Right ventricle myocardium inferior (tissue), 1 donor: ENCODE data around the gene LRRC49. TPM values are rescaled to one million over a fixed set of nuclear protein-coding genes. Genes with fewer than 3 reads are reported as not detected.
"Not testable (repeated sequence)": the region's sequence is repeated elsewhere in the genome, so short reads cannot be mapped to it uniquely, and the experiment has no call there.

Experiments
- ATAC-seq: fragments of 200-7000 bp; cut with Tn5 transposase; one replicate; pipeline ENCODE4 v1.9.1; 2020; ENCODE audit warnings: mild to moderate bottlenecking, moderate library complexity
- DNase-seq: peaks from one replicate; pipeline ENCODE4 v3.0.0; 2021; ENCODE audit errors: missing footprints
- intact Hi-C: fragments of 100-400 bp; cut with DNase I; formaldehyde crosslinking; loops from one replicate; pipeline ENCODE4 v1.11.0; 2022
- total RNA-seq: library from RNA; stranded (reverse); fragmentation: NEBNext Ultra II Directional; extraction: Animal tissue kit (Norgen Biotek cat#: 25700); gene quantifications from one replicate; pipeline ENCODE4 v1.2.1, GENCODE V29; 2021
- donor health status: DM: no; HTN: yes; CAD: no; lungs with severe emphysema.

Gene LRRC49
- total RNA-seq, 1 donor from 2014 or later: 70.9 TPM

GRCh38 chr15:71013446-71013845, 120.8 kb downstream of the LRRC49 start:
- no peak for ATAC-seq
- intact Hi-C loops: loop anchor here (5.0 kb wide), 1 partner anchor 89 kb away; no protein-coding TSS in a partner anchor
- no peak for DNase-seq

- ATAC-seq: peak; percentile 52
- intact Hi-C loops: no loop called here
- DNase-seq: no peak
Observed at GRCh38 chr15:71015342-71015741, 122.7 kb downstream of the LRRC49 start.

GRCh38 chr15:71031232-71031631, 138.6 kb downstream of the LRRC49 start:
- DNase-seq, ATAC-seq, intact Hi-C loops: not testable (repeated sequence)

GRCh38 chr15:71035478-71035877, 142.9 kb downstream of the LRRC49 start:
- ATAC-seq, intact Hi-C loops, DNase-seq: not testable (repeated sequence)

GRCh38 chr15:71042356-71042922, 149.8 kb downstream of the LRRC49 start:
- ATAC-seq: no peak
- intact Hi-C loops: no loop called here

GRCh38 chr15:71043373-71043772, 150.7 kb downstream of the LRRC49 start:
- no peak for ATAC-seq
- no peak for DNase-seq
- intact Hi-C loops: no loop called here

More at GRCh38 chr15:71042356-71042922, 149.8 kb downstream of the LRRC49 start:
- DNase-seq: no peak

- DNase-seq (no peak), ATAC-seq (no peak)
- intact Hi-C loops: no loop called here
Observed at GRCh38 chr15:71044006-71044405, 151.4 kb downstream of the LRRC49 start.

GRCh38 chr15:71046146-71046545, 153.5 kb downstream of the LRRC49 start:
- ATAC-seq, intact Hi-C loops, DNase-seq: not testable (repeated sequence)

GRCh38 chr15:71048913-71049675, 156.5 kb downstream of the LRRC49 start:
- DNase-seq (no peak), ATAC-seq (no peak)
- intact Hi-C loops: no loop called here

- intact Hi-C loops: no loop called here
- no peak for ATAC-seq
- DNase-seq: no peak
Observed at GRCh38 chr15:71049706-71050422, 157.2 kb downstream of the LRRC49 start.

- DNase-seq (no peak), ATAC-seq (no peak)
- intact Hi-C loops: no loop called here
Observed at GRCh38 chr15:71050461-71050860, 157.8 kb downstream of the LRRC49 start.

- intact Hi-C loops: no loop called here
- DNase-seq: no peak
- peak; percentile 82 for ATAC-seq
Observed at GRCh38 chr15:71051539-71051938, 158.9 kb downstream of the LRRC49 start.

- ATAC-seq: no peak
- no peak for DNase-seq
- intact Hi-C loops: no loop called here
Observed at GRCh38 chr15:71052356-71052755, 159.7 kb downstream of the LRRC49 start.

GRCh38 chr15:71054286-71054952, 161.8 kb downstream of the LRRC49 start:
- DNase-seq: no peak
- intact Hi-C loops: no loop called here
- ATAC-seq: no peak

- DNase-seq (no peak), ATAC-seq (no peak)
- intact Hi-C loops: no loop called here
Observed at GRCh38 chr15:71055461-71055860, 162.8 kb downstream of the LRRC49 start.

GRCh38 chr15:71056111-71056510, 163.5 kb downstream of the LRRC49 start:
- intact Hi-C loops: no loop called here
- no peak for ATAC-seq

GRCh38 chr15:71057143-71057542, 164.5 kb downstream of the LRRC49 start:
- intact Hi-C loops: no loop called here
- DNase-seq (no peak), ATAC-seq (no peak)

More at GRCh38 chr15:71056111-71056510, 163.5 kb downstream of the LRRC49 start:
- DNase-seq: no peak

- no peak for DNase-seq
- intact Hi-C loops: no loop called here
- ATAC-seq: no peak
Observed at GRCh38 chr15:71057581-71057980, 165.0 kb downstream of the LRRC49 start.

- intact Hi-C loops: no loop called here
- DNase-seq (no peak), ATAC-seq (no peak)
Observed at GRCh38 chr15:71060983-71061382, 168.4 kb downstream of the LRRC49 start.
